DOHH2 (cell line): Measurements from ENCODE around the gene PPP2R2D.

ENCODE experiments used
- H3F3A ChIP-seq: fragments of 200-600 bp; sonication (generic), shearing (Covaris generic); 2 replicates; pipeline ENCODE4 v1.6.0; 2016; ENCODE audit warnings: antibody characterized with exemption, mild to moderate bottlenecking; ENCODE audit not compliant: control insufficient read depth, insufficient read depth
- H3K27ac ChIP-seq: fragments of 200-600 bp; sonication (generic); 2 replicates; pipeline ENCODE4 v1.5.1; 2014; ENCODE audit warnings: low read depth, mild to moderate bottlenecking, low read length, moderate library complexity
- H3K27me3 ChIP-seq: fragments of 200-600 bp; sonication (generic); 2 replicates; pipeline ENCODE4 v1.6.1; 2014; ENCODE audit warnings: mild to moderate bottlenecking, low read length, mixed read lengths; ENCODE audit not compliant: control insufficient read depth
- H3K36me3 ChIP-seq: fragments of 200-600 bp; sonication (generic); 2 replicates; pipeline ENCODE4 v1.6.1; 2014; ENCODE audit warnings: mild to moderate bottlenecking, low read length, moderate library complexity, mixed read lengths; ENCODE audit not compliant: control insufficient read depth
- H3K4me1 ChIP-seq: fragments of 200-600 bp; sonication (generic); 2 replicates; pipeline ENCODE4 v1.6.1; 2014; ENCODE audit warnings: mild to moderate bottlenecking, low read length, mixed read lengths; ENCODE audit not compliant: control insufficient read depth
- H3K4me2 ChIP-seq: fragments of 200-600 bp; sonication (generic); 2 replicates; pipeline ENCODE4 v1.6.0; 2014; ENCODE audit warnings: mild to moderate bottlenecking, low read length, moderate library complexity
- H3K4me3 ChIP-seq: fragments of 200-600 bp; sonication (generic); 2 replicates; pipeline ENCODE4 v1.5.1; 2014; ENCODE audit warnings: mild to moderate bottlenecking, low read length, mixed read lengths
- H3K79me2 ChIP-seq: fragments of 200-600 bp; sonication (generic); 2 replicates; pipeline ENCODE4 v1.6.1; 2014; ENCODE audit warnings: mild to moderate bottlenecking, low read length, mixed read lengths; ENCODE audit not compliant: control insufficient read depth
- H3K9me2 ChIP-seq: fragments of 200-600 bp; sonication (generic); replicated peaks from 2 replicates; pipeline ENCODE4 v1.6.1; 2014; ENCODE audit warnings: mild to moderate bottlenecking, low read length, mixed read lengths; ENCODE audit not compliant: control insufficient read depth
- H3K9me3 ChIP-seq: fragments of 200-600 bp; sonication (generic); 2 replicates; pipeline ENCODE4 v1.6.1; 2014; ENCODE audit warnings: antibody characterized with exemption, low read length, mixed read lengths; ENCODE audit not compliant: control insufficient read depth, insufficient read depth
- H4K20me1 ChIP-seq: fragments of 200-600 bp; sonication (generic); 2 replicates; pipeline ENCODE4 v1.6.0; 2014; ENCODE audit warnings: low read depth, mild to moderate bottlenecking, antibody characterized with exemption, low read length, moderate library complexity; ENCODE audit not compliant: control insufficient read depth, insufficient read depth
- CTCF ChIP-seq: fragments of 200-600 bp; sonication (generic); IDR thresholded peaks from one replicate; pipeline ENCODE4 v1.5.1; 2014; ENCODE audit warnings: antibody characterized with exemption, mild to moderate bottlenecking, low read depth, low read length; ENCODE audit not compliant: poor library complexity, severe bottlenecking
- EZH2phosphoT487 ChIP-seq: fragments of 200-600 bp; sonication (generic); IDR thresholded peaks from 2 replicates; pipeline ENCODE4 v1.6.1; 2017; ENCODE audit warnings: borderline replicate concordance, mild to moderate bottlenecking, antibody characterized with exemption, low read length, moderate library complexity, mixed read lengths

PPP2R2D gene

GRCh38 chr10:131923038-131923756, 22.4 kb downstream of the PPP2R2D start:
- Histone ChIP-seq H3K4me3 (no peak overlapping the region), H3K27ac (no peak overlapping the region), H4K20me1 (peaks cover 16% of the 10 kb centered on the region; the same call in 1 of the 2 replicates), H3K79me2 (peaks cover 95% of the 10 kb centered on the region), H3K4me1 (peaks cover 12% of the 10 kb centered on the region), H3K27me3 (no peaks in the 10 kb centered on the region), H3K4me2 (no peak overlapping the region), H3K36me3 (peaks cover 28% of the 10 kb centered on the region), H3F3A (no peaks in the 10 kb centered on the region), H3K9me2 (no peaks in the 10 kb centered on the region), H3K9me3 (peaks cover 15% of the 10 kb centered on the region; the same call in 1 of the 2 replicates)
- TF ChIP-seq EZH2phosphoT487 (no peak), CTCF (no peak)

- Histone ChIP-seq H3K9me3 (peaks cover 15% of the 10 kb centered on the region; the same call in 1 of the 2 replicates), H3K79me2 (peaks cover 100% of the 10 kb centered on the region), H3F3A (no peaks in the 10 kb centered on the region), H3K4me1 (peaks cover 12% of the 10 kb centered on the region), H3K9me2 (no peaks in the 10 kb centered on the region), H3K36me3 (peaks cover 28% of the 10 kb centered on the region), H3K4me3 (no peak overlapping the region), H3K4me2 (no peak overlapping the region), H3K27me3 (no peaks in the 10 kb centered on the region), H3K27ac (no peak overlapping the region), H4K20me1 (peaks cover 18% of the 10 kb centered on the region; the same call in 1 of the 2 replicates)
- TF ChIP-seq CTCF = no peak
Observed at GRCh38 chr10:131925011-131925649, 24.3 kb downstream of the PPP2R2D start.

- peaks cover 18% of the 10 kb centered on the region; the same call in 1 of the 2 replicates for H4K20me1 ChIP-seq
- peaks cover 28% of the 10 kb centered on the region for H3K36me3 ChIP-seq
- peaks cover 11% of the 10 kb centered on the region for H3K4me1 ChIP-seq
Observed at GRCh38 chr10:131925716-131926115, 24.9 kb downstream of the PPP2R2D start.

More at GRCh38 chr10:131925716-131926115, 24.9 kb downstream of the PPP2R2D start:
- no peaks in the 10 kb centered on the region for H3K27me3 ChIP-seq
- no peaks in the 10 kb centered on the region for H3K9me2 ChIP-seq
- H3F3A ChIP-seq = no peaks in the 10 kb centered on the region
- no peak overlapping the region for H3K4me2 ChIP-seq
- H3K27ac ChIP-seq = no peak overlapping the region
- TF ChIP-seq EZH2phosphoT487 = no peak
- no peak for TF ChIP-seq CTCF
- H3K4me3 ChIP-seq = no peak overlapping the region
- peaks cover 15% of the 10 kb centered on the region; the same call in 1 of the 2 replicates for H3K9me3 ChIP-seq
- H3K79me2 ChIP-seq = peaks cover 100% of the 10 kb centered on the region
